HG03439 (cell line): ENCODE measurements around the gene EFHC1.

Experiments
- ATAC-seq: cut with Tn5 transposase; IDR thresholded peaks from one replicate; pipeline ENCODE4 v1.9.1; 2021; ENCODE audit warnings: mild to moderate bottlenecking, moderate library complexity; ENCODE audit not compliant: unreplicated experiment

EFHC1 gene

GRCh38 chr6:52395969-52396368, 24.2 kb upstream of the EFHC1 start:
- no peak for ATAC-seq

DNA sequence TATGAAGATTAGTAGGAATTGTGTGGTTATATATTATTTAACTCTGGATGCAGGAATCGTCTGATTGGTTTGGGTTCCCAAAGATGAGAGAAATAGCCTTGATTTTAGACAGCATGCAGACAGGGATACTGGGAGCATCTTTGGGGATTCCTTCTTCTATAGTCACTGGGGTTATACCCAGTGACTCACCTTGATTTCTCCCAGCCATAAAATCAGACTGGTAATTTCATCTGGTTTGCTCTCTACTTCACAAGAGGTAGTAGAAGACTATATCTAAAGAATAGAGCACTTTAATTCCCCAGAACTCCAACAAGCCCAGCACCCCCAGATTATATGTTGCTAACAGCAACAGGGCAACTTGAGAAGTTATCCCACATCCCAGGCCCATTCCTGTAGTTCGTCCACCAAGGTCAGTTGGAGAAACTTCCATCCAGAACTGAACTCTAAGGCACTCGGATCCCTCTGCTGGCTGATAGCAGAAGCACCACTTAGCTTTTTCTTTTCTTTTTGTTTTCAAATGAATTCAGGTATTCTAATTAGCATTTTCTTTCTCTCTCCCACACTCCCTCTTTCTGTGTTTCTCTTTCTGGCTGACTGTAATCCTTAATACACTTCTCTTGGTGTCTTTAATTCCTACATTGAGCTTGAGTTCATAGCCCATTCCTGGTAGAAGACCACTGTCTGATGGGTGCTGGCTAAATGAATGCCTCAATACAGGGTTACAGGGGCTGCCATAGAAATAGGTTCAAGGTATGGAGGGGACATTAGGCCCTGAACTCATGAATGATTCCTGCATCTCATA, 20.4 kb upstream of the EFHC1 start:
- ATAC-seq: no peak

GRCh38 chr6:52400313-52401041, 19.7 kb upstream of the EFHC1 start:
- no peak for ATAC-seq

DNA sequence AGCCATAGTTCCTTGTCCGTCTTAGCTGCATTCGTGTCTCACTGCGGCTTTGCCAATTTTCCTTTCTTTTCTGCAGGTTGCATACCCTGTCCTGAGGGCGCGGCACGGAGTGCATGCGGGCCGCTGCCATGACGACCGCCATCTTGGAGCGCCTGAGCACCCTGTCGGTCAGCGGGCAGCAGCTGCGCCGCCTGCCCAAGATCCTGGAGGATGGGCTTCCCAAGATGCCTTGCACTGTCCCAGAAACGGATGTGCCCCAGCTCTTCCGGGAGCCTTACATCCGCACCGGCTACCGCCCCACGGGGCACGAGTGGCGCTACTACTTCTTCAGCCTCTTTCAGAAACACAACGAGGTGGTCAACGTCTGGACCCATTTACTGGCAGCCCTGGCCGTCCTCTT, 17.1 kb upstream of the EFHC1 start:
- no peak for ATAC-seq

- ATAC-seq: no peak
Measured at GRCh38 chr6:52403627-52404026, 16.5 kb upstream of the EFHC1 start.

DNA sequence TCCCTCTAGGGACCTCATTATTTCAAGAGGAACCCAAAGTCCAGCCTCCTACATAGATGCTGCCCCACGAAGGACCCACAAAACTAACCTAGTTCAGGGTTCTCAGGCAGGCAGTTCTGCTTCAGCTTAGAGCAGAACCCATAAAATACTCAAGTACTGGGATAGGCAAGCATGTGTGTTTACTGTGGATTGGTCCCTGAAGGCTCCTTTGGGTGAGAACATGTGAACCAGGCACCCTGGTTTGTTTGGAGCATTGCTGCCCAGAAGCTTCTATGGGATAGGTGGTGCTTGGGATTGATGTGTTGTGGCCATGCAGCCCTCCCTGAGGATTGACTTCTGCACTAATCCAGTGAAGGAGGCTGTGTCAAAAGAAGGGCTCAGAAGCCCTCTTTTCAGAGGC, 14.9 kb upstream of the EFHC1 start:
- no peak for ATAC-seq

DNA sequence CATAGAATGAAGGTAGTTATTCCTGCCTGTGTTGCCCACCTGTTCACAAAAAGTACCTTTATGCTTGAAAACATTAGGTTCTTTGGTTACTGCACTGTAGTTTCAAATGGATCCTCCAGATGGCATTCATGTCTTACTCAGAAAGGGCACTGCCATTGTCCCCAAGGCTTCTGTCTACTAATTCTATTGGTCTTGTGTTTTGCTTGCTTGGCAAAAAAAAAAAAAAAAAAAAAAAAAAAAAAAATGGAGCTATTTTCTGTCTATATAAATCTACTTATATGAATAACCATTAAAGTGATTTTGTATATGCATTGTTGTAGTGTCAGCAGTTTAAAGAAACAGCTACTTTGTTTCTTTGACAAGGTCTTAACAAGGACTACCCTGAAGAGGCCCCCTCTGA, 12.7 kb upstream of the EFHC1 start:
- ATAC-seq: no peak

- no peak for ATAC-seq
Measured at GRCh38 chr6:52409499-52409898, 10.6 kb upstream of the EFHC1 start.

DNA sequence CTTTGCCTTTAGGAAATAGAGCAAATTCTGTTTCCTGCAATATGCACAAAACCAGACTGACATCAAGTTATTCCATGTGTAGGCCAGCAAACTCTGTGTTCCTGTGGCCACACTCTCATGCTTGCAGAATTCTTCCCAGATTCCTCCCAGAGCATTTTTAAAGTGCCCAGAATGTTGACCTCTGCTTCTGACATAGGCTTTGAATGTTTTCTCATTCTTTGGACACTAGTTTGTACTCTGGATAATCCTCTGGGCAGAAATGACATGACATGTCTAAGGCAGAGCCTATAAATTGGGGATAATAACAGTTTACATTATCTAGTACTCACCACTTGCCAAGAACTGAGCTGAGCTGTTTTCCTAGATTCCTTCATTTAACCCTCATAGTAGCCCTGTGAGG, 9.2 kb upstream of the EFHC1 start:
- no peak for ATAC-seq

- ATAC-seq: no peak
Measured at GRCh38 chr6:52411911-52412310, 8.2 kb upstream of the EFHC1 start.

- ATAC-seq: no peak
Measured at GRCh38 chr6:52415333-52415732, 4.8 kb upstream of the EFHC1 start.

- ATAC-seq: no peak
Measured at GRCh38 chr6:52415917-52416628, 4.1 kb upstream of the EFHC1 start.

DNA sequence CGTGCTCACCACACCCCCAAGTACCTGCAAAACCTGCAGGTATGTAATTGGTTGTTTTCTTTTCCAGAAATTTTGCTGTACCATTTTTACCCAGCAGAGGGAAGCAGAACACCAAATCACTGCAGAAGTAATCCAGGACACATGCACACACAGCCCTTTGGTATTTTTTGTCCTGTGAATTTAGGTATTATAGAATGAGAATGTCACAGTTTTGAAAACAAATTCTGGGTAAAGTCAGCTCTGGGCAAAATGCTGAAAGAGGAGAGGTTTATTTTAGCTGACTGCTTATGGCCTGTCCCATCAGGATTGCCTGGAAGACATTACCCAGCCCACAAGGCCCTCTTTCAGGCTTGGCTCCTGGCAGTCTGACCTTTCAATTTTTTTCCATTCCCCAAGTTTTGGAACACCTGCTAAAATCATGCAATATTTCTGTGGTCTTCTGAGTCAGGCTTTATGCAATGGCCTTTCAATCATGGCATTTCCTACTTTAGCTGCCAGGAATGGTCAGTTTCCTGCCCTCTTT, 3.5 kb upstream of the EFHC1 start:
- no peak for ATAC-seq

GRCh38 chr6:52417675-52418111, 2.4 kb upstream of the EFHC1 start:
- no peak for ATAC-seq

DNA sequence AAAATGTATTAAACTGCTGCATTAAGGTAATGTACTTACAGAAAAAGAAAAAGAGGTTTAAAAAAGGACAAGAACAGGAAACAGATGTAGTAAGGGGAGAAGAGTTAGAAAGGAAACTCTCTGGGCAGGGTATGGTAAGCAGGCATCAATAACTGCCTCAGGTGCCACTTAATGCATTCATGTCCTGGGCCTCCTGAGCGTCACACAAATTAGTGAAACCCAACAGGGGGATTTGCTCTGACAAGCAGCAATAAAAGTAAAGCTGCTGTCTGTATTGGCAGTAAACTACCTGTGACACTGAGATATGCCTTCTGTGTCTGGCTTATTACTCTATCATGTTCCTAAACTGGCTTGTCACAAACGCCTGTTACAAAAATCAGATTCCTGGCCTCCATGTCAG, 1.5 kb upstream of the EFHC1 start:
- no peak for ATAC-seq

DNA sequence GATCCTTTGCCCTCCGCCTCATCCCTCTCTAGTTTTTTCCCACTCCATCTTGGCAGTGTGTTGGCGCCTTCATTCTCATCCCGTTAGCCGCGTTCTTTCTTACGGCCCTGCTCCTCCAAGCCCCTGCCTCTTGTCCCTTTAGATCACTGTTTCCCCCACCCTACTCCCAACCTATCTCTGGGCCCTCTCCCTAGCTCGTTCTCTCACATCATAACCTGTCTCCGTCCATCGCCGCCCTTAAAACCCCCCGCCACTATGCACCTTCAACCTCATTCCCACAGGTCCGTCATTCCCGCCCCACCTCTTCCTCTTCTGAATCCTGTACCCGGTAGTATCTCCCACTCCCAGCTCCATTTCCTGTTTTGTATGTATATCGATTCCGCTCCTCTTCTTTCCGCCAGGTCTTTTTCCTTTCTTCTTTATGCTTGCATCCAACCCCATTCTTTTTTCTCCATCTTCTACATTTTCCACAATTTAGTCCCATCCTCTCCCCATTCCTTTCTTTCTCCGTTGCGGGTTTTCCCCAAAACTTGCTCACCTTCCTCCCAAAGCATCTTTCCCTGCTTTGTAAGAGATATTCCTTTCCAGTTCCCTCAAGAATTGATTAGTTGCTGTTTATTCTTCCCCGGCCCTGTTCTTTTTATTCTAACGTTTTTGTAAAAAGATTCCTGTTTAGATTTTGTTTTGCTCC, 671 bp downstream of the EFHC1 start:
- ATAC-seq: no peak

DNA sequence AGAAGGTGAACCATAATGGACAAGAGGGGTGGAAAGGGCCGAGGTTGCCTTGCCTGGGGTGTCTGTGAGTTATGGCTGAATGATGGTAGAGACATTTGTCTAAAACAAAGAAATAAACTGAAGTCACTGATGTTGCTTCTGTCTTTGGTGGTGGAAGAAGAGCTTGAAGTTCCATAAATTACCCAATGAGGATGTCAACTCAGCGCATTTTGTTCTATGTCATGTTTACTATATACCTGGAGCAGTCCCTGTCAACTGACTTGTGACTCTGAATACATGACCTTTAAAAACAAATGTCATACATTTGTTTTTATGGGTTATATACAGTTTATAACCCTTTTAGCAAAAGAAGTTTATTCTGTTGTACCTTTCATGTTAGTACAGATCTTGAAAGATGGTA, 2.0 kb downstream of the EFHC1 start:
- no peak for ATAC-seq

GRCh38 chr6:52423448-52423847, 3.3 kb downstream of the EFHC1 start:
- ATAC-seq: no peak

DNA sequence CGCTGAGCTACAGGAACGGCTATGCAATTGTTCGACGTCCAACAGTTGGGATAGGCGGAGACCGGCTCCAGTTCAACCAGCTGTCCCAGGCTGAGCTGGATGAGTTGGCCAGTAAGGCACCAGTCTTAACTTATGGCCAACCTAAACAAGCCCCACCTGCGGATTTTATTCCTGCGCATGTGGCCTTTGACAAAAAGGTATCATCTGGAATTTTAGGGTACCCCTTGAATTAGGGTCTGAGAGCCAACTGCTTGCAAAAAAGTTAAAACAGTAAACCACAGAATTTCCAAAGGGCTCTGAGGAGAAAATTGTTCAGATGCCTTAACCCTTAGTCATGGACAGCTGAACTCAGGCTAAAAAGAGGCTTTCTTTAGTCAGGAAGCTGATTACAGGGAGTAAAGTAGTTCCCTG, 3.8 kb downstream of the EFHC1 start:
- no peak for ATAC-seq

- no peak for ATAC-seq
Measured at GRCh38 chr6:52424513-52424912, 4.4 kb downstream of the EFHC1 start.

GRCh38 chr6:52426667-52427066, 6.5 kb downstream of the EFHC1 start:
- ATAC-seq: no peak
